GM18951 (cell line): ENCODE data around the gene DNASE1L2.

Source experiments
- POLR2A ChIP-seq: IDR thresholded peaks from 4 replicates; pipeline ENCODE4 v1.6.1; 2011; ENCODE audit warnings: mild to moderate bottlenecking; ENCODE audit not compliant: insufficient read length, insufficient read depth; ENCODE audit errors: extremely low read depth
- in situ Hi-C: fragments of 300-500 bp; cut with MboI; formaldehyde crosslinking; loops from one replicate; pipeline ENCODE4 v1.12.0; 2022; ENCODE audit warnings: low sequenced_read_pairs, mixed read lengths, inconsistent platforms; ENCODE audit not compliant: unreplicated experiment

The DNASE1L2 gene

DNA sequence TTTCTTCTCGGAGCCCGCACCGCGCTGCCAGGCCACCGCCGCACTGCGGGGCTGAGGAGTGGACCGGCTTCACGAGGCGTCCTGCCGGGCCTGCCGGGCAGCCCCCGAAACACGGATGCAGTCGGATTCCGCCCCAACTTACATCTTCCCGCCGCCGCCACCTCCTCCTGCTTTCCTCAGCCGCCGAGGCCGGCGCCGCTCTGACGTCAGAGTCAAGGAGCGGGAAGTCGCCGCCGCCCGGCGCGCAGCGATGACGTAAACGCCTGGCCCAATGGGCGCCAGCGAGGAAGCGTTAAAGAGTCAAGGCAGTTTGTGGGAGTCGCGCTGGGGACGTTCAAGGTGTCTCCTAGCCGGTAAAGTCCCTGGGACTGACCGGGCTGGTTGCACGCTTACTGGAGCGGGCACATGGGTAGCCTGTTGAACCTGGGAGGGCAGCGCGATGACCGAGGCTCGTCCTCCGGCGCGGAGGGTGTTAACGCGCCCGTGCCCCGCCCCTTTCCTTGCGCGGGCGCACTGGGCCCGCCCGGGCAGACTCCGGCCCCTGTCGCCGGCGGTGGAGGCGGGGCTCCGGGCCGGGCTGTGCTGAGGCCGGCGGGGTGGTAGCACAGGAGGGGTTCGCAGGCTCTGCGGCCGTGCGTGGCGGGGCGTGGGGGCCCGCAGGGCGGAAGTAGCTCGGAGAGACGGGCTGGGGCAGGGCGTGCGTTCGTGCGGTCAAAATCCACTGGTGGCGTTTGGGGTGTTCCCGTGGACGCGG is 31.8 kb downstream of the DNASE1L2 start, which contains the start of gene RNPS1:
RNPS1 (minus strand) TSS at position 214 of the 754 bp plus-strand sequence. CDS start 3,483 bp downstream, outside the sequence.
- in situ Hi-C loops = no loop called here
- TF ChIP-seq POLR2A = peak; percentile 95

DNA sequence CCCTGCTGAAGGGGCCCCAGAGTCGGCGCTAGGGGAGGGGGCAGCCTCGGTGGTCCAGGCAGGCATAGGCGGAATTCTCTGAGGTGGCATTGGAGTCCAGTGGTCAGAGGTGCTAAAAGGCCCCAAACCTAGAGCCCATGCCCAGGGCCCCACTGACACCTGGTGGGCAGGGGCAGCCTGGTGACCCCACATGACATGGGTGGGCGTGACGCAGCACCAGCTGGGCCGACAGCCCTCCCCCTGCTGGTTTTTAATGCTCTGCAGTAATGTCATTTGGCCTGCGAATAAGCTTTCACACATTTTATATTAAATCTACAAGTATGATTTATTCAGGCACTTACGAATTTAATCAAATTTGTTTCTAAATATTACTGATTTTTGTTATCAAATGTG is 33.8 kb downstream of the DNASE1L2 start:
- in situ Hi-C loops = no loop called here
- TF ChIP-seq POLR2A = no peak

DNA sequence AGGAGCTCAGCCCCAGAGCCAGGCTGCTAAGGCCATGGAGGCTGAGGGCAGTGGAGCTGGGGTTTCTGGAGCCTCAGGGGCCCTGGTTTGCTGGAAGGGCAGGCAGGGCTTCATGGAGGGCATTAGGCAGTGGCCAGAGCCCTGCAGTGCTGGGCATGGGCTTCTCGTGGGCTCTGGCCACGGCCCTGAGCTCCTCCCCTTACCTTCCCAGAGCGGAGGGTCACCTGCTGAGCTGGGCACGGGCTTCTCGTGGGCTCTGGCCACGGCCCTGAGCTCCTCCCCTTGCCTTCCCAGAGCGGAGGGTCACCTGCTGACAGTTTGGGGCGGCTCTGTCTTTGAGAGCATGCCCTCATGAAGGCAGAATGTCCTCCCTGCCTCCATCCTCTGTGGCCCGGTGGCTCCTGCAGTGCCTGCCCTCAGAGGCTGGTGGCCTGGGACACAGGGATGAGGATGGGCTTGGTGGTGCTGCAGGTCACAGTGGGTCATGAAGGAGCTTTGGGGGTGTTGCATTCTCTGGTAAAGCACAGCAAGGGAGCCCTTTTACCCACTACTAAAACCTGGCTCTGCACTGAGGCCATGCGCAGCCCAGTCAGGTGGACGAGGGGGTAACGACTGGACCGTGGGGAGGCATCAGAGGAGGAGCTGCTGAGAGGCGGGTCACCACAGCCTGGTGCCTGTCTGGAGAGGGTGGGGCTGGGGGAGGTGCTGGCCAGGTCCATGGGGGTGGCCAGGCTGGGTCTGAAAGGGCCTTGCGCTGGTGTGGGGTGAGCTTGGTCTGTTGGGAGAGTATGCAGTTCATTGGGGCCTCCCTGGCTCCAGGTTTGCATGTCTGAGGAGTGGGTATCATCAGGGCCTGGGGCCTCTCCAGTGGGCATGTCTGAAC is 34.6 kb downstream of the DNASE1L2 start:
- TF ChIP-seq POLR2A = no peak
- in situ Hi-C loops = no loop called here

DNA sequence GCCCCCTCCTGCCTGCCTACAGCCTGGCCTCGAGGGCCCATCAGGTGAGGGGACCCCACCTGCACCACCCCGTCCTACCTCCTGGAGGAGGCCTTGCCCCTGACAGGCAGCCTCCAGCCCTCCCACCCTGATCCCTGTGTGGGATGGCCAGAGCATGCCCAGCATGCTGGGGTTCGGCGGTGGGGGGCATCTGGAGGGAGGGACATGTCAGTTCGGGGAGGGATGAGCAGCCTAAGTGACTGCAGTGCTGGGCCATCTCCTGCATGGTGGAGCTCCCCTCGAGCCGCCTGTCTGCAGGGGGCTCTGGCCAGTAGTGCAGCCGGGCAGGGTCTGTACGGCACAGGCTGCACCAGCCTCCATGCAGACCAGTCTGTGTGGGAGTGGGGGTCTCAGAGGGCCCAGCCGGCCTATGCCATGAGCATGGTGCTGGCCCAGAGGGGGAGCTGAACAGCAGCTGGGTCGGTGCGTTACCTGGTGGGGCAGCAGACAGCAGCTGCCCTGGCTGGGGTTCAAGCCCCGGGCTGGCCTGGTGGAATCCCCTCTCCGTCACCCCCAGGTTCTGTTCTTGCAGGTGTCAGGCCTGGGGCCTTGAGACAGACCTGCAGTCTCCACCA is 35.7 kb downstream of the DNASE1L2 start:
- in situ Hi-C loops = no loop called here
- TF ChIP-seq POLR2A = no peak

DNA sequence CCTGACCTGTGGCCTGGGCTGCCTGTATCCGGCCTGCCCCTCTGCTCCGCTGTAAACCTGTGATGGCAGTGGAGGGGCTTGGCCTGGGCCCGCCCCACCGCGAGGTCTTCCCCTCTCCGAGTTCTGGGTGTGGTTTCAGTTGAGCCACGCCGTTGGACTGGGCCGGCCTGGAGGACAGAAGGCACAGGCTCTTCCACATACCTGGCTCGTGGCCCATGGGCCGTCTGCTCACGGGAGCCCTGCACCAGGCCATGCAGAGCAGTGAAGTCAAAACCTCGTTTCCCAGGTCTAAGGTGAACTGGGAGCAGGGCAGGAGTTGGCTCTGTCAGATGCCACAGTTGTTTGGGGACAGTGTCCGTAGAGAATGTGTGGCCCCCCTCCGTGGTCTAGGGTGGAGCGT is 37.2 kb downstream of the DNASE1L2 start:
- in situ Hi-C loops = no loop called here
- TF ChIP-seq POLR2A = no peak

DNA sequence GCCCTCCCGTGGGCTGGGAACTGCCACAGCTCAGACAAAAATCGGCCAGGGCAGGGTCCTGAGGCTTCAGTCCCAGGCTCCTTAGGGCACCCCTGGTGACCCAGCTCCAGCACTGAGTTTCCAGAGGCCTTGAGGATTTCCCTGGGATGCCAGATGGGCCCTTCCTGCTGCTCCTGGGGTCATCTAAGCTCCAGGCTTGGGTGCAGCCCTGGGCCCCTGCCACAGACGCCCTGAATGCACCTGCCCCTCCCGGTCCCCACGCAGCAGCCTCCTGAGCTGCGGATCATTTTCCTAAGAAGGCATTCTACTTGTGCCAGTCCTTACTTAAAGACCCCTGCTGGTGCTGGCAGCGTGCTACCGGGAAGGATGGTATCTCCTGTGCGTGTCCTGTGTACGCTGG is 37.7 kb downstream of the DNASE1L2 start:
- in situ Hi-C loops = no loop called here
- no peak for TF ChIP-seq POLR2A

DNA sequence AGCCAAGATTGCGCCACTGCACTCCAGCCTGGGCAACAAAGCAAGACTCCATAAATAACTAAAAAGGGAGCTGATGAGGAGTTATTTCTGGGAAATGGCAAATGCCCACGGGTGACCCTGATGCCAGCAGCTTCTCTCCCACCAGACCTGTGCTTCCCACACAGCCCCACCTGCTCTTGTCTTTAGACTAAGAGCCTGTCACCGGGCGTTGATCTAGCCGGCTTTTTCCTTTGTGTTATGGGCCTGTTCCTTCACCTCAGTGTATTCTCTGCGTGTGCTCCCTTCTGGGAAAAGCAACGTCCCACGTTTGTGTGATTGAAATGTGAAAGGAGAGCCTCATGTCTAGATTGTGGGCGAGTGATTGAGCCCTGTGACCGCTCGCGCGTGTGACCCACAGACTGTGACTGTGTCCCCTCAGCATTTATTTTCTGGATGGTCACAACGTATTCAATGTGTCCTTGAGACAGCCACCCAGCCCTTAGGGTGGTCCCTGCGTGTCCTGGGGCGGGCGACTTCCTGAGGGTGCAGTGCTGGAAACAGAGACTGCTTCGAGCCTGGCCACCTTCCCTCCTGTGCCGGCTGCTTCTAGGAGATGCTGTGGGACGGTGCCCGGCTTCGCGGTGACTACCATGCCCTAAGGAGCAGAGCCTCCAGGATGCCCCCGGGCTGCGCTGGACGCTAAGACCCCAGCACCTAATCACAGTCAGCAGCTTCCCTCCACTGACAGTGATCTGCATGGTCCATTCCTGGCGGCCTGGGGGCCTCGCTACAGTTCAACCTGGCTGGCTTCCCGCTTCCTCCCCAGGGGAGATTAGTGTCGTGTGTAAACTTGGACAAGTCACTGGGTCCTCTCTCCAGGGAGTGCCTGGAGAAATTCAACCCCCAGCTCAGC is 39.5 kb downstream of the DNASE1L2 start:
- in situ Hi-C loops = no loop called here
- no peak for TF ChIP-seq POLR2A

DNA sequence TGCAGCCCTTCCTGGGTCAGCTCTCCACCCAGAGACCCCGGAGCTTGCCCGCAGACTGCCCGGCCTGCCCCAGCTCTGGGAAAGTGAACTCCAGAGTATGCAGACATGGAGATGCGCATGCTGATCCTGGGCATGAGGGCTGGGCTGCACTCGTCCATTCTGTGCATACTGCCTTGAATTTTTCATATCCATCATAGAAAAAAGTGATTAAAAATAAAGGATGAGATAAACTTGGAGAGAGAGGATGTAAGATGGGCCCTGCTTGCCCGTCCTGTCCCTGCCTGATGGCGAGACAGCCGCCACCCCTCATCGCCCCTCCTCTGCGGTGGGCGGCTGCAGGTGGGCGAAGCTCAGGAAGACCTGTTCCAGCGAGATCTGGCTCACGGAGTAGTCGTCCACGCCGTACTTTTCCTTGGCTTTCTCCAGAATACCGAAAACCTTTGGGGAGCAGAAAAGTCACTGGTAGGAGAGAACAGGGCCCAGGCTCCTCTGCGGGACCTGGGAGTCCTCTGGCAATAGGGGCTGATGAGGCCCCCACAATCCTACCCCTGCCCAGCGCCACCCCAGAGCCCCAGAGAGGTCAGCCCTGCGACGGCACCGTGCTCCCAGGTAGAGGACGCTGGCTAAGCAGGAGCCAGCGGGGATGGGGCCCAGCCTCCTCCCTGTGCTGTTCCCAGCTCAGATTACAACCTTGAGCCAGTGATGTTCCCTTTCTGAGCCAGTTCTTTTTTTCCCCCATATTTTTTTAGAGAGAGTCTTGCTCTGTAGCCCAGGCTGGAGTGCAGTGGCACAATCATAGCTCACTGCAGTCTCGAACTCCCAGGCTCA is 40.3 kb downstream of the DNASE1L2 start:
- TF ChIP-seq POLR2A = no peak
- in situ Hi-C loops = no loop called here

DNA sequence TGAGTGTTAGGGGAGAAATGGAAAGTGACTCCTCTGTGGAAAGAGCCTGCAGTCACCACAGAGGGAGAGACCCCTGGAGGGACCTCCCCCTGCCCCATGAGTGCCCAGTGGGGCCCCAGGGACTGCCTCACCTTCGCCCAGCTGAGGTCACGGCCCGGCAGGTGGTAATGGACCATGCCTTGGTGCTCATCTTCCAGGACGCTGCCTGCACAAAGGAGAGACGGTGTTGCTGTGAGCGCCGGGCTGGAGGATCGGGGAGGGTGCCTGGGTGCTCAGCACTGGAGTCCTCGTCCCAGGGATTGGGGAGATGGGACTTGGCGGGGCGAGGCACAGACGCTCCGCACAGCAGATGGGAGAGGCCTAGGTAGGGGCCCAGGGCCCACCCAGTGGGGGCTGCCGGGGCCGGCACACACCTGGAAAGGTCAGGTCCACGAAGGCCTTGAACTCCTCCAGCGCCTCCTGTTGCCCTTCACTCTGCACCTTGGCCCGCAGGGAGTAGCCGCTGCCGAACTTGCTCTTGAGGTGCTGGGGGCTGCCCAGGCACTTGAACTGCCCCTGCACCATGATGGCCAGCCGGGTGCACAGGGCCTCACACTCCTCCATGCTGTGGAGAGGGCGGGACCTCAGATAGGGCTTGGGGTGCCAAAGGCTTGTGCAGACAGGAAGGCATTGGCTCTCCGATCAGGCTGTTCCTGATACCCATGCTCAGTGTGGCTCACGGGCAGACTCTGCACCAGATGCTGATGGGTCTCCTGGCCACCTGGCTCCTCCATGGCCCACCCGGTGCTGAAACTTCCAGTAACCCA is 41.4 kb downstream of the DNASE1L2 start:
- in situ Hi-C loops = no loop called here
- no peak for TF ChIP-seq POLR2A

DNA sequence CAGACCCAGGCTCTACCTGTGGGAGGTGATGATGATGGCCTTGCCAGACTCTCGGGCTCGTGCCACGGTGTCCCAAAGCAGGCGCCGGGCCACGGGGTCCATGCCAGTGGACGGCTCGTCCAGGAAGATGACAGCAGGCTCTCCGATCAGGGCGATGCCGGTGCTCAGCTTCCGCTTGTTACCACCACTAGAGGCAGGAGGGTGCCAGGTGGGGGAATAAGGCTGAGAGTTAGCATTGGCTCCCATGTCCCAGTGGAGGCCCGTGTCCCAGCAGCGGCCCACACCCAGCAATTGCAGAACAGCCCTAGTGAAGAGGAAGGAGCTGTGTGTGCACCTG is 42.0 kb downstream of the DNASE1L2 start:
- in situ Hi-C loops = no loop called here

More for the DNA sequence above, 42.0 kb downstream of the DNASE1L2 start:
- no peak for TF ChIP-seq POLR2A
